GM19025 (cell line): ENCODE results near the gene ELMO3.

ENCODE experiments used
- ATAC-seq: cut with Tn5 transposase; IDR thresholded peaks from one replicate; pipeline ENCODE4 v1.9.1; 2021; ENCODE audit warnings: mild to moderate bottlenecking, low read depth, moderate library complexity; ENCODE audit not compliant: unreplicated experiment

The ELMO3 gene

GRCh38 chr16:67195676-67196075 is 3.3 kb upstream of the ELMO3 start:
- no peak for ATAC-seq

- ATAC-seq = no peak
Measured at GRCh38 chr16:67196881-67197280, 2.0 kb upstream of the ELMO3 start.

GRCh38 chr16:67197704-67198103 is 1.2 kb upstream of the ELMO3 start:
- no peak for ATAC-seq

- ATAC-seq = no peak
Measured at GRCh38 chr16:67198238-67198734, 645 bp upstream of the ELMO3 start.

GRCh38 chr16:67199808-67200198 is 872 bp downstream of the ELMO3 start:
- ATAC-seq = no peak

- no peak for ATAC-seq
Measured at GRCh38 chr16:67200491-67200890, 1.6 kb downstream of the ELMO3 start.

GRCh38 chr16:67201411-67202345 is 2.7 kb downstream of the ELMO3 start:
- ATAC-seq = no peak

GRCh38 chr16:67202426-67202825 is 3.5 kb downstream of the ELMO3 start:
- no peak for ATAC-seq

- ATAC-seq = no peak
Measured at GRCh38 chr16:67202956-67203493, 4.1 kb downstream of the ELMO3 start.

GRCh38 chr16:67204076-67204475 is 5.1 kb downstream of the ELMO3 start:
- ATAC-seq = no peak

GRCh38 chr16:67206129-67206837 is 7.4 kb downstream of the ELMO3 start:
- ATAC-seq = no peak

GRCh38 chr16:67206838-67207248 is 7.9 kb downstream of the ELMO3 start:
- ATAC-seq = no peak

GRCh38 chr16:67207249-67208091 is 8.5 kb downstream of the ELMO3 start:
- no peak for ATAC-seq

GRCh38 chr16:67208154-67208896 is 9.4 kb downstream of the ELMO3 start:
- ATAC-seq = no peak

- ATAC-seq = no peak
Measured at GRCh38 chr16:67209565-67209964, 10.6 kb downstream of the ELMO3 start.

- no peak for ATAC-seq
Measured at GRCh38 chr16:67210069-67210937, 11.4 kb downstream of the ELMO3 start.

- no peak for ATAC-seq
Measured at GRCh38 chr16:67211674-67212073, 12.7 kb downstream of the ELMO3 start.

- ATAC-seq = no peak
Measured at GRCh38 chr16:67212766-67213165, 13.8 kb downstream of the ELMO3 start.
